Activated T-helper 1 cell treated with anti-CD3 and anti-CD28 coated beads, Interleukin-12 subunit alpha, Interleukin-12 subunit beta, Interleukin-2, Interleukin-4 antibody, amounts not matched to agents 30 ng/mL and 10 ng/mL and 1 ng/mL, durations not matched to agents 14 hours and 24 hours and 36 hours (primary cell): ENCODE data around the gene TTLL6. TPM values are rescaled to one million over a fixed set of nuclear protein-coding genes. Genes with fewer than 3 reads are reported as not detected.
"Not testable (repeated sequence)": the region's sequence is repeated elsewhere in the genome, so short reads cannot be mapped to it uniquely, and the experiment has no call there.

Source experiments
- DNase-seq: peaks from one replicate; pipeline ENCODE4 v3.0.0; 2021; ENCODE audit warnings: low spot score
- H3K27ac Mint-ChIP-seq: one replicate; pipeline ENCODE4 v1.8.0; 2021; ENCODE audit warnings: mild to moderate bottlenecking, mixed read lengths
- H3K27me3 Mint-ChIP-seq: one replicate; pipeline ENCODE4 v1.8.0; 2022; ENCODE audit warnings: mild to moderate bottlenecking, moderate library complexity, mixed read lengths; ENCODE audit not compliant: insufficient read depth
- H3K36me3 Mint-ChIP-seq: one replicate; pipeline ENCODE4 v1.8.0; 2021; ENCODE audit warnings: low read depth, mixed read lengths
- H3K4me1 Mint-ChIP-seq: one replicate; pipeline ENCODE4 v1.8.0; 2021; ENCODE audit warnings: low read depth, mixed read lengths
- H3K4me3 Mint-ChIP-seq: one replicate; pipeline ENCODE4 v1.8.0; 2021; ENCODE audit warnings: mild to moderate bottlenecking, moderate library complexity, mixed read lengths
- H3K9me3 Mint-ChIP-seq: one replicate; pipeline ENCODE4 v1.8.0; 2021; ENCODE audit warnings: mixed read lengths
- intact Hi-C: fragments of 100-400 bp; cut with micrococcal nuclease; formaldehyde crosslinking; loops from one replicate; pipeline ENCODE4 v1.15.1; 2024
- total RNA-seq: library from RNA; stranded (reverse); gene quantifications from 2 replicates; pipeline ENCODE4 v1.2.3, GENCODE V29; 2022

Gene TTLL6
- total RNA-seq, 1 donor from 2014 or later, result not detected

- DNase-seq, result no peak
- no peaks in the 10 kb centered on the region for H3K9me3 Mint-ChIP-seq
- peaks cover 80% of the 10 kb centered on the region for H3K4me1 Mint-ChIP-seq
- H3K36me3 Mint-ChIP-seq, result peaks cover 18% of the 10 kb centered on the region
- H3K4me3 Mint-ChIP-seq, result no peak overlapping the region
- no peak overlapping the region for H3K27ac Mint-ChIP-seq
- peaks cover 2% of the 10 kb centered on the region for H3K27me3 Mint-ChIP-seq
- intact Hi-C loops, result loop anchor here (5.0 to 10.0 kb wide), 2 partner anchors 357 to 1190 kb away; partner anchors contain the start of gene KPNB1
These were observed 17.9 kb upstream of the TTLL6 start for GRCh38 chr17:48834973-48835372.

GRCh38 chr17:48831549-48831883 is 14.5 kb upstream of the TTLL6 start:
- Mint-ChIP-seq H3K4me3 (peak overlapping the region; percentile 93), H3K9me3 (no peaks in the 10 kb centered on the region), H3K4me1 (peaks cover 55% of the 10 kb centered on the region), H3K27ac (peak overlapping the region; percentile 84), H3K27me3 (peaks cover 12% of the 10 kb centered on the region), H3K36me3 (peaks cover 16% of the 10 kb centered on the region)
- DNase-seq, result no peak
- intact Hi-C loops, result loop anchor here (1.0 to 10.0 kb wide), 6 partner anchors 10 to 1187 kb away; partner anchors contain the start of genes ATP5MC1, KPNB1, TTLL6 and UBE2Z

GRCh38 chr17:48830840-48831548 is 14.0 kb upstream of the TTLL6 start, which contains the start of gene CALCOCO2:
Gene CALCOCO2 (plus strand): TSS chr17:48831035. CDS start chr17:48841708, 10,673 bp downstream.
- H3K4me3 Mint-ChIP-seq, result peak within 1 kb of the TSS; percentile 93
- peaks cover 11% of the 10 kb centered on the region for H3K36me3 Mint-ChIP-seq
- intact Hi-C loops, result loop anchor here (1.0 to 10.0 kb wide), 6 partner anchors 10 to 1186 kb away; partner anchors contain the start of genes ATP5MC1, KPNB1, TTLL6 and UBE2Z
- peak within 1 kb of the TSS; percentile 97 for H3K27ac Mint-ChIP-seq
- peaks cover 50% of the 10 kb centered on the region for H3K4me1 Mint-ChIP-seq
- peaks cover 12% of the 10 kb centered on the region for H3K27me3 Mint-ChIP-seq
- H3K9me3 Mint-ChIP-seq, result no peaks in the 10 kb centered on the region
- DNase-seq, result peak; percentile 85

- Mint-ChIP-seq H3K4me1 (peaks cover 3% of the 10 kb centered on the region), H3K4me3 (no peak overlapping the region), H3K36me3 (no peaks in the 10 kb centered on the region), H3K9me3 (no peaks in the 10 kb centered on the region), H3K27me3 (peaks cover 31% of the 10 kb centered on the region), H3K27ac (no peak overlapping the region)
- no peak for DNase-seq
- intact Hi-C loops, result no loop called here
These were observed 8.7 kb upstream of the TTLL6 start for GRCh38 chr17:48825446-48826381.

GRCh38 chr17:48820936-48821335 is 3.9 kb upstream of the TTLL6 start:
- H3K36me3 Mint-ChIP-seq, DNase-seq, H3K27ac Mint-ChIP-seq, intact Hi-C loops, H3K4me3 Mint-ChIP-seq, H3K9me3 Mint-ChIP-seq: not testable (repeated sequence)
- Mint-ChIP-seq H3K27me3 (peaks cover 45% of the 10 kb centered on the region), H3K4me1 (peaks cover 10% of the 10 kb centered on the region)

- Mint-ChIP-seq H3K4me3 (no peak overlapping the region), H3K36me3 (no peaks in the 10 kb centered on the region), H3K27me3 (peaks cover 60% of the 10 kb centered on the region), H3K27ac (no peak overlapping the region), H3K4me1 (peaks cover 18% of the 10 kb centered on the region), H3K9me3 (no peaks in the 10 kb centered on the region)
- no peak for DNase-seq
- intact Hi-C loops, result no loop called here
These were observed 2.4 kb upstream of the TTLL6 start for GRCh38 chr17:48819466-48819865.

- no peak for DNase-seq
- peaks cover 63% of the 10 kb centered on the region for H3K27me3 Mint-ChIP-seq
These were observed 1.4 kb upstream of the TTLL6 start for GRCh38 chr17:48818361-48818841.

GRCh38 chr17:48816438-48816773 is 623 bp downstream of the TTLL6 start:
- DNase-seq, result no peak
- peaks cover 64% of the 10 kb centered on the region for H3K27me3 Mint-ChIP-seq
- no peak overlapping the region for H3K27ac Mint-ChIP-seq
- peak overlapping the region; percentile 81 for H3K4me3 Mint-ChIP-seq
- intact Hi-C loops, result no loop called here
- H3K36me3 Mint-ChIP-seq, result no peaks in the 10 kb centered on the region
- H3K9me3 Mint-ChIP-seq, result no peaks in the 10 kb centered on the region
- peaks cover 18% of the 10 kb centered on the region for H3K4me1 Mint-ChIP-seq

More at GRCh38 chr17:48818361-48818841, 1.4 kb upstream of the TTLL6 start:
- Mint-ChIP-seq H3K4me3 (peak overlapping the region; percentile 19), H3K9me3 (no peaks in the 10 kb centered on the region), H3K4me1 (peaks cover 18% of the 10 kb centered on the region), H3K27ac (no peak overlapping the region), H3K36me3 (no peaks in the 10 kb centered on the region)
- intact Hi-C loops, result no loop called here

- Mint-ChIP-seq H3K36me3 (no peaks in the 10 kb centered on the region), H3K4me1 (peaks cover 18% of the 10 kb centered on the region), H3K27ac (no peak overlapping the region), H3K27me3 (peaks cover 56% of the 10 kb centered on the region), H3K4me3 (no peak overlapping the region), H3K9me3 (no peaks in the 10 kb centered on the region)
- intact Hi-C loops, result no loop called here
- no peak for DNase-seq
These were observed 1.7 kb downstream of the TTLL6 start for GRCh38 chr17:48815311-48815710.

GRCh38 chr17:48814504-48814903 is 2.5 kb downstream of the TTLL6 start:
- Mint-ChIP-seq H3K27ac (no peak overlapping the region), H3K4me1 (peaks cover 18% of the 10 kb centered on the region), H3K27me3 (peaks cover 56% of the 10 kb centered on the region), H3K36me3 (no peaks in the 10 kb centered on the region), H3K4me3 (no peak overlapping the region), H3K9me3 (no peaks in the 10 kb centered on the region)
- intact Hi-C loops, result loop anchor here (1.0 kb wide), 1 partner anchor 65 kb away; no protein-coding TSS in a partner anchor
- peak; percentile 30 for DNase-seq

- intact Hi-C loops, result loop anchor here (2.0 kb wide), 1 partner anchor 221 kb away; no protein-coding TSS in a partner anchor
- Mint-ChIP-seq H3K4me1 (peaks cover 17% of the 10 kb centered on the region), H3K9me3 (no peaks in the 10 kb centered on the region), H3K27ac (no peak overlapping the region), H3K36me3 (no peaks in the 10 kb centered on the region), H3K27me3 (peaks cover 44% of the 10 kb centered on the region), H3K4me3 (no peak overlapping the region)
- DNase-seq, result no peak
These were observed 5.0 kb downstream of the TTLL6 start for GRCh38 chr17:48812001-48812400.

GRCh38 chr17:48809182-48809581 is 7.8 kb downstream of the TTLL6 start:
- intact Hi-C loops, result loop anchor here (5.0 kb wide), 2 partner anchors 33 to 137 kb away; no protein-coding TSS in a partner anchor
- Mint-ChIP-seq H3K27ac (no peak overlapping the region), H3K4me1 (no peaks in the 10 kb centered on the region), H3K27me3 (peaks cover 24% of the 10 kb centered on the region), H3K9me3 (no peaks in the 10 kb centered on the region), H3K4me3 (no peak overlapping the region), H3K36me3 (no peaks in the 10 kb centered on the region)
- no peak for DNase-seq
